ENCODE data around the gene CENPX.

CENPX gene

DNA sequence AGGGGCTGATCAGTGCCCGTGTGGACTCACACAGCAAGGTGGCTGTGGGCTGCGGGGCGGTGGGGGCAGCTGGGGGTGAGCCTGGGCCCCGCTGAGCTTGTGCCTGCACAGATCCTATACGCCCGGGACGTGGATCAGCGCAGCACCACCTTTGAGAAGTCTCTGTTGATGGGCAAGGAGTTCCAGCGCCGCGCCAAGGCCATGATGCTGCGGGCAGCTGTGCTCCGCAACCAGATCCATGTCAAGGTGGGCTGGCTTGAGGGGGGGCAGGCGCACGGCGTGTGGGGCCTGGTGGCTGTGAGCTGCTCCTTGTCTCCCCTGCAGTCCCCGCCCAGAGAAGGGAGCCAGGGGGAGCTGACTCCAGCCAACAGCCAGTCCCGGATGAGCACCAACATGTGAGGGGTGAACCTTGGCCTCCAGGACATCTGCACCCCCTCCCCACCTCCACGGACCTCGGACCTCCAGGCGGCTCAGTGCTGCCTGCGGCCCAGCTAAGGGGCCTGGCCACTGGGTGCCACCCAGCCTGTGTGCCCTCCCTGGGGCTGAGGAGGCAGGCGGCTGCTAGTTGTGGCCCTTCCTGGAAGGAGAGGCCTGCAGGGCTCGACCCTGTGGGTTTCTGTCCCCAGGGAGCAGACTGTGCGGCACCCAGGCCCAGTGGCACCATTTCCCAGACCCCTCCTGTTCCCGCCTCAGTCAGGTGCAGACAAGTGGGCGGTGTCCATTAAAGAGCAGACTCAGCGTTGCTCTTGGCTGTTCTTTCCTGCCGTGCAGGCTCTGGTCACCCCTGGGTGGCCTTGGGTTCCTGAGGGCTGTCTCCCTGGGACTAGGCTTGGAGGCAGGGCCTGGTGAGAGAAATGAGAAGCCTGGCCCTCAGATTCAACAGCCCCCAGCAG, 34.3 kb upstream of the CENPX start:
- DNase-seq (ENCODE audit: extremely low spot score) = no peak
- TF ChIP-seq ARNT (IDR thresholded peaks at IDR 0.05) (no peak), BHLHE40 (IDR thresholded peaks at IDR 0.05; ENCODE audit: borderline replicate concordance) (no peak), FOXM1 (IDR thresholded peaks at IDR 0.05; ENCODE audit: borderline replicate concordance) (no peak), TARDBP (IDR thresholded peaks at IDR 0.05) (no peak), SP1 (IDR thresholded peaks at IDR 0.05) (no peak), FOXA1 (IDR thresholded peaks at IDR 0.05) (no peak), HDGF (IDR thresholded peaks at IDR 0.05; ENCODE audit: borderline replicate concordance) (no peak), NFRKB (IDR thresholded peaks at IDR 0.05) (no peak), ZNF384 (IDR thresholded peaks at IDR 0.05) (no peak), L3MBTL2 (conservative IDR thresholded peaks at IDR 0.05) (no peak), FOXK2 (IDR thresholded peaks at IDR 0.05) (no peak), ELF4 (IDR thresholded peaks at IDR 0.05) (no peak), SUZ12 (IDR thresholded peaks at IDR 0.05) (no peak), CTBP1 (IDR thresholded peaks at IDR 0.05; ENCODE audit: borderline replicate concordance) (no peak), LEF1 (IDR thresholded peaks at IDR 0.05; ENCODE audit: borderline replicate concordance) (no peak)
- TF ChIP-seq, protein P1, sequence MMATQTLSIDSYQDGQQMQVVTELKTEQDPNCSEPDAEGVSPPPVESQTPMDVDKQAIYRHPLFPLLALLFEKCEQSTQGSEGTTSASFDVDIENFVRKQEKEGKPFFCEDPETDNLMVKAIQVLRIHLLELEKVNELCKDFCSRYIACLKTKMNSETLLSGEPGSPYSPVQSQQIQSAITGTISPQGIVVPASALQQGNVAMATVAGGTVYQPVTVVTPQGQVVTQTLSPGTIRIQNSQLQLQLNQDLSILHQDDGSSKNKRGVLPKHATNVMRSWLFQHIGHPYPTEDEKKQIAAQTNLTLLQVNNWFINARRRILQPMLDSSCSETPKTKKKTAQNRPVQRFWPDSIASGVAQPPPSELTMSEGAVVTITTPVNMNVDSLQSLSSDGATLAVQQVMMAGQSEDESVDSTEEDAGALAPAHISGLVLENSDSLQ (IDR thresholded peaks at IDR 0.05) = no peak
- CTCF ChIA-PET = no interaction called here
- POLR2A ChIA-PET = interaction anchor here (1.0 to 6.3 kb wide), 6 partner anchors 7 to 28 kb away, joined by 3 to 46 read pairs (median 3); partner anchors contain the start of genes DCXR, DUS1L and RAC3

DNA sequence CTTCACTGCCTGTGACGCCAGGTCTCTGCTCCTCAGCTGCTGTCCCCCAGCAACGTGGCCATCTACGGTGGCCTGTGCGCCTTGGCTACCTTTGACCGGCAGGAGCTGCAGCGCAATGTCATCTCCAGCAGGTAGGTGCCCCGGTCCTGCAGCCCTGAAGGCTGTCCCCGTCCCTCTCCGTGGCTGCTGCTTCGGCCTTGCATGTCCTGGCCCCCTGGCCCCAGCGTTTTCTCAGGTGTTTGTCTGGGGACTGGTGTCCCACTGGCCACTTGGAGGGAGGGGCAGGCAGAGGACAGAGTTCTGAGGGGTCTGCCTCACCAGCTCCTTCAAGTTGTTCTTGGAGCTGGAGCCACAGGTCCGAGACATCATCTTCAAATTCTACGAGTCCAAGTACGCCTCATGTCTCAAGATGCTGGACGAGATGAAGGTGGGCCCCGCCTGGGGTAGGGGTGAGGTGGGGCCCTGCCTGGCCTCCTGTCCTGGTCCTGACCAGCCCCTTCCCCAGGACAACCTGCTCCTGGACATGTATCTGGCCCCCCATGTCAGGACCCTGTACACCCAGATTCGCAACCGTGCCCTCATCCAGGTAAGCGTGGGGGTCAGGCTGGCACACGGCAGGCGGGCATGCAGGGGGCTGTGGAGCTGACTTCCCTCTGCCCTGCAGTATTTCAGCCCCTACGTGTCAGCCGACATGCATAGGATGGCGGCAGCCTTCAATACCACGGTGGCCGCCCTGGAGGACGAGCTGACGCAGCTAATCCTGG, 33.5 kb upstream of the CENPX start:
- CTCF ChIA-PET = no interaction called here
- TF ChIP-seq CTBP1 (IDR thresholded peaks at IDR 0.05; ENCODE audit: borderline replicate concordance) = no peak
- TF ChIP-seq NFRKB (IDR thresholded peaks at IDR 0.05) = no peak
- TF ChIP-seq FOXM1 (IDR thresholded peaks at IDR 0.05; ENCODE audit: borderline replicate concordance) = no peak
- no peak for TF ChIP-seq ZNF384 (IDR thresholded peaks at IDR 0.05)
- no peak for TF ChIP-seq HDGF (IDR thresholded peaks at IDR 0.05; ENCODE audit: borderline replicate concordance)
- POLR2A ChIA-PET = interaction anchor here (1.0 to 6.3 kb wide), 6 partner anchors 8 to 25 kb away, joined by 3 to 46 read pairs (median 4); partner anchors contain the start of genes DCXR, DUS1L and RAC3
- DNase-seq (ENCODE audit: extremely low spot score) = no peak

DNA sequence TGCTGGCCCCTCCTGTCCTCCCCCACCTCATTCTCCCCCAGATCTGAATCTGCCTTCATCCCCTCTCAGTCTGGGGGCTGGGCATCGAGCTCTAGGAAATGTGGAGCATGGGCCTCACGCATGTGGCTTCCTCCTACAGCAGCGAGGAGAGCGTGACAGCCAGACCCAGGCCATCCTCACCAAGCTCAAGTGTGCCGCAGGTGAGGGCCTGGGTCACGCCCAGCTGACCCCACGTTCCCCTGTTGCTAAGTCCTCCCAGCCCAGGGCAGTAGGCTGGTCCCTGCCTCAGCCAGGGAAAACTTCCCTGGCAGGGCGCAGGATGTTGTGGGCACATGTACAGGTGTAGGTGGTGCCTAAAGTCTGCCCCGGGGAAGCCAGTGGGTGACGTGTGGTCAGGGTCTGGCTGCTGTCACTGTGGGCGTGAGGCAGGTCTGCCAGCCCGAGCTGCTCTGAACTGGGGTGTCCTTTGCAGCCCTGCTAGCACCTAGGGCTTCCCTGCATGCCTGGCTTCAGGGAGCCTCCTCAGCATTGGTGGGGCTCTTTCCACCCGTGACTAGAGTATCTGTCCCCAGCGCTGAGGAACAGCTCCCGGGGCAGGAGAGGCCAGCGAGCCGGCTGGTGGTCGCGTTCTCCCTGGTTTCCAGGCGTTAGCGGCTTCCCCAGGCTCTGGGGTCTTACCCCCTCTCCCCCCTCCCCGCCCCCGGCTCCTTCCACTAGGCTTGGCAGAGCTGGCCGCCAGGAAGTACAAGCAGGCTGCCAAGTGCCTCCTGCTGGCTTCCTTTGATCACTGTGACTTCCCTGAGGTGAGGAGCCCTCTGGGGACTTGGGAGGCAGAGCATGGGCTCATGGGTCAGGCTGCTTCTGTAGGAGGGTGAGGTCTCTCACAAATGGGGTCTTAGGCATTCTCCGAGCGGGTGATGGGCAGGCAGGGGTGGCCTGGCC, 32.6 kb upstream of the CENPX start:
- TF ChIP-seq ELF4 (IDR thresholded peaks at IDR 0.05) (no peak), FOXM1 (IDR thresholded peaks at IDR 0.05; ENCODE audit: borderline replicate concordance) (no peak), BHLHE40 (IDR thresholded peaks at IDR 0.05; ENCODE audit: borderline replicate concordance) (no peak), SUZ12 (IDR thresholded peaks at IDR 0.05) (no peak), L3MBTL2 (conservative IDR thresholded peaks at IDR 0.05) (no peak), ZNF384 (IDR thresholded peaks at IDR 0.05) (no peak), ARNT (IDR thresholded peaks at IDR 0.05) (no peak)
- POLR2A ChIA-PET = interaction anchor here (1.2 to 6.3 kb wide), 3 partner anchors 8 to 24 kb away, joined by 3 to 46 read pairs (median 4); partner anchors contain the start of genes DCXR, DUS1L and RAC3
- DNase-seq (ENCODE audit: extremely low spot score) = no peak
- CTCF ChIA-PET = no interaction called here

DNA sequence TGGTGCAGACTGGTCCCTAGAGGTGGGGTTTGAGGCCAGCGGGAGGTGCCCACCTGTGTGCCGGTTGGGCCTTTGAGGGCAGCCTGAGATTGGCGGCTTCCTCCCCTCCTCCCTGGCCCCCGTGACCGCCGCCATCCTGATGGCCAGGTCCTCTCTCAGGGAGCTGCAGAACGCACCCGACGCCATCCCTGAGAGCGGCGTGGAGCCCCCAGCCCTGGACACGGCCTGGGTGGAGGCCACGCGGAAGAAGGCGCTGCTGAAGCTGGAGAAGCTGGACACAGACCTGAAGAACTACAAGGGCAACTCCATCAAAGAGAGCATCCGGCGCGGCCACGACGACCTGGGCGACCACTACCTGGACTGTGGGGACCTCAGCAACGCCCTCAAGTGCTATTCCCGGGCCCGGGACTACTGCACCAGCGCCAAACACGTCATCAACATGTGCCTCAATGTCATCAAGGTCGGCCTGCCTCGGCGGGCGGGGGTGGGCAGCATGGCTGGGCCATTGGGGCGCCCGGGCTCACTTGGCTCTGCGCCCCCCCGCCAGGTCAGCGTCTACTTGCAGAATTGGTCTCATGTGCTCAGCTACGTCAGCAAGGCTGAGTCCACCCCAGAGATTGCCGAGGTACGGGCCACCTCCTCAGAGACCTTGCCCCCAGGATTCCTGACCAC, 31.8 kb upstream of the CENPX start:
- TF ChIP-seq FOXA1 (IDR thresholded peaks at IDR 0.05) = no peak
- ChIA-PET CTCF (no interaction called here), POLR2A (interaction anchor here (0.6 to 6.3 kb wide), 3 partner anchors 9 to 19 kb away, joined by 3 to 46 read pairs (median 4); partner anchors contain the start of genes DCXR and DUS1L)
- DNase-seq (ENCODE audit: extremely low spot score) = no peak

DNA sequence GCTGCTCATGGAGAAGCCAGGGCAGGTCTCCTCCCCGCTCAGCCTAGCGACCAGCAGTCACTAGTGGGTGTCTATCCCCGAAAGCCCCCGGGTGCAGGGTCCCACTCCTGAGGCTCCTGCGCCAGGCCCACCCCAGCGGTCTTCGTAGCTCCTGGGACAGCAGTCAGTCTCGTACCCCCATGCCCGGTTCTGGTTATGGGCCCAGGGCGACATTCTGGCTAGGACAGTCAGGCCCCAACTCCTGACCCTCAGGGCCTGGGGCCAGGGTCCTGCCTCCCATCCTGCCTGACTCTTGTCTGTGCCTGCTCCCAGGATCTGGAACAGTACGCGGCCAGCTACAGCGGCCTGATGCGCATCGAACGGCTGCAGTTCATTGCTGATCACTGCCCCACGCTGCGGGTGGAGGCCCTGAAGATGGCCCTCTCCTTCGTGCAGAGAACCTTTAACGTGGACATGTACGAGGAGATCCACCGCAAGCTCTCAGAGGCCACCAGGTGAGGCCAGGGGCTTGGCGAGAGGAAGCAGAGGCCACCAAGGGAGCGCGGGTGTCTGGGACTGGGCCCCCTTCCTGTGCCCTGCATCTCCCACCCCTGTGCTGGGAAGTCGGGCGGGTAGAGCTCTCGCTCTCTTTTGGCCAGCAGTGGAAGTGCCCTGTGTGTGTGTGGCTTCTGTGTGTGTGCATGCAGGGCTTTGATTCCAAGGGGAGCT, 31.0 kb upstream of the CENPX start:
- ChIA-PET POLR2A (interaction anchor here (0.6 to 6.3 kb wide), 4 partner anchors 10 to 30 kb away, joined by 3 to 46 read pairs (median 8); partner anchors contain the start of genes CENPX, DCXR, DUS1L and LRRC45), CTCF (no interaction called here)
- no peak for TF ChIP-seq BHLHE40 (IDR thresholded peaks at IDR 0.05; ENCODE audit: borderline replicate concordance)
- DNase-seq (ENCODE audit: extremely low spot score) = no peak

DNA sequence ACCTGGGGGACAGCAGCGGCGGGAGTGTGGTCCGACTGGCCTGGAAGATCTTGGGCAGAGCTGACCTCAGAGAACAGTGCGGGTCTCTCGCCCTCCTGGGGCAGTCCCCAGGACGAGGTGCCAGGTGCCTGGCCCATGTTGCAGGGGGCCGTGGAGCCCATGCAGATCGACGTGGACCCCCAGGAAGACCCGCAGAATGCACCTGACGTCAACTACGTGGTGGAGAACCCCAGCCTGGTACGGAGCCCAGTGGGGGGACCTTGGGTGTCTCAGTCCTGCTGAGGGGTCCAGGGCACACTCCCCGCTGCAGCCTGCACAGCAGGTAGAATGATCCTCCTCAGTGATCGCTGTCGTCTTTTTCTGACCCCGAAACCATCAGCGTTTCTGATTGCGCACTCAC, 30.5 kb upstream of the CENPX start:
- ChIA-PET CTCF (no interaction called here), POLR2A (interaction anchor here (1.1 to 6.3 kb wide), 4 partner anchors 11 to 45 kb away, joined by 5 to 46 read pairs (median 8); partner anchors contain the start of genes CENPX, DCXR, DUS1L and FASN)
- TF ChIP-seq ZNF384 (IDR thresholded peaks at IDR 0.05) (no peak), FOXA1 (IDR thresholded peaks at IDR 0.05) (no peak), ELF4 (IDR thresholded peaks at IDR 0.05) (no peak), L3MBTL2 (conservative IDR thresholded peaks at IDR 0.05) (no peak), NFRKB (IDR thresholded peaks at IDR 0.05) (no peak), FOXM1 (IDR thresholded peaks at IDR 0.05; ENCODE audit: borderline replicate concordance) (no peak), CTBP1 (IDR thresholded peaks at IDR 0.05; ENCODE audit: borderline replicate concordance) (no peak), LEF1 (IDR thresholded peaks at IDR 0.05; ENCODE audit: borderline replicate concordance) (no peak)
- no peak for DNase-seq (ENCODE audit: extremely low spot score)
